Keratinocyte (primary cell): Measurements from ENCODE around the gene LCOR. TPM values are rescaled to one million over a fixed set of nuclear protein-coding genes. Genes with fewer than 3 reads are reported as not detected.

Experiments used
- DNase-seq: peaks from one replicate; pipeline ENCODE4 v3.0.0-alpha.2; 2011; ENCODE audit warnings: low read depth, missing footprints, low spot score
- FAIRE-seq: peaks from 2 replicates; lab custom pipeline; 2011; peaks lifted over from hg19 to GRCh38; lab: Jason Lieb, UNC
- H2AFZ ChIP-seq: 2 replicates; pipeline ENCODE4 v1.6.0; 2012; ENCODE audit warnings: low read length, control low read depth, inconsistent platforms; ENCODE audit not compliant: control insufficient read depth
- H3K27ac ChIP-seq: 2 replicates; pipeline ENCODE4 v1.5.1; 2011; ENCODE audit warnings: low read length; ENCODE audit not compliant: control insufficient read depth, insufficient read depth
- H3K27me3 ChIP-seq: 3 replicates; pipeline ENCODE4 v1.6.0; 2011; ENCODE audit warnings: low read length; ENCODE audit not compliant: control insufficient read depth, insufficient read depth; ENCODE audit errors: extremely low read depth
- H3K36me3 ChIP-seq, 2 experiments: 2 replicates in 1 of 2; 3 replicates in 1 of 2; pipeline ENCODE4 v1.5.1; 2011; ENCODE audit warnings: low read length in 2 of 2, mild to moderate bottlenecking in 1 of 2; ENCODE audit not compliant: control insufficient read depth in 2 of 2, insufficient read depth in 2 of 2; ENCODE audit errors: extremely low read depth in 1 of 2
- H3K4me1 ChIP-seq: 3 replicates; pipeline ENCODE4 v1.5.1; 2011; ENCODE audit warnings: low read length; ENCODE audit not compliant: control insufficient read depth, insufficient read depth; ENCODE audit errors: extremely low read depth
- H3K4me2 ChIP-seq: 3 replicates; pipeline ENCODE4 v1.6.0; 2011; ENCODE audit warnings: low read depth, low read length; ENCODE audit not compliant: control insufficient read depth, insufficient read depth; ENCODE audit errors: extremely low read depth
- H3K4me3 ChIP-seq, 3 experiments: fragments of 200-600 bp in 1 of 3; sonication (generic) in 1 of 3; 2 replicates in 2 of 3; 3 replicates in 1 of 3; pipeline ENCODE4 v1.5.1; 2011 to 2016; ENCODE audit warnings: low read length in 3 of 3, mild to moderate bottlenecking in 3 of 3, control low read depth in 2 of 3, inconsistent platforms in 1 of 3, low read depth in 1 of 3, mixed read lengths in 1 of 3, mixed run types in 1 of 3, moderate library complexity in 1 of 3; ENCODE audit not compliant: control insufficient read depth in 2 of 3, insufficient read depth in 2 of 3; ENCODE audit errors: extremely low read depth in 1 of 3
- H3K79me2 ChIP-seq: 2 replicates; pipeline ENCODE4 v1.6.0; 2012; ENCODE audit warnings: low read length; ENCODE audit not compliant: control insufficient read depth, insufficient read depth
- H3K9ac ChIP-seq: 3 replicates; pipeline ENCODE4 v1.6.0; 2011; ENCODE audit warnings: low read length; ENCODE audit not compliant: control insufficient read depth, insufficient read depth; ENCODE audit errors: extremely low read depth
- H3K9me1 ChIP-seq: 3 replicates; pipeline ENCODE4 v1.6.0; 2011; ENCODE audit warnings: low read length; ENCODE audit not compliant: control insufficient read depth, insufficient read depth; ENCODE audit errors: extremely low read depth
- H3K9me3 ChIP-seq: 2 replicates; pipeline ENCODE4 v1.5.1; 2012; ENCODE audit warnings: low read depth, low read length; ENCODE audit not compliant: control insufficient read depth
- H4K20me1 ChIP-seq: 3 replicates; pipeline ENCODE4 v1.6.0; 2011; ENCODE audit warnings: low read length; ENCODE audit not compliant: control insufficient read depth, insufficient read depth; ENCODE audit errors: extremely low read depth
- EZH2 ChIP-seq: IDR thresholded peaks from one replicate; pipeline ENCODE4 v1.6.1; 2012; ENCODE audit warnings: inconsistent platforms, mild to moderate bottlenecking, low read length, moderate library complexity
- dilution Hi-C: fragments of 300-500 bp; cut with MboI; formaldehyde crosslinking; loops from one replicate; pipeline ENCODE4 v1.7.0; 2020; ENCODE audit warnings: low sequenced_read_pairs; ENCODE audit not compliant: extremely low pct_ligation_motif_present
- polyA plus RNA-seq, 5 experiments: library from polyadenylated mRNA; depleted of rRNA in 3 of 5; stranded (reverse) in 3 of 5; stranded (forward) in 1 of 5; unstranded in 1 of 5; fragments of >200 nt; gene quantifications; 1 replicate in 1 of 5; 2 replicates in 3 of 5; 3 replicates in 1 of 5; pipeline versions ENCODE4 v1.2.1 to v1.2.3, GENCODE V29; 2011 to 2012; ENCODE audit warnings: missing spikeins in 2 of 5, low read depth in 1 of 5, low replicate concordance in 1 of 5
- TF ChIP-seq, protein P1 (sequence below), 3 experiments: IDR thresholded peaks in 1 of 3; conservative IDR thresholded peaks in 1 of 3; optimal IDR thresholded peaks in 1 of 3; 2 replicates in 2 of 3; 3 replicates in 1 of 3; pipeline versions ENCODE3 to v1.5.1; 2011; ENCODE audit warnings: low read length in 3 of 3, mild to moderate bottlenecking in 3 of 3, moderate library complexity in 2 of 3, control low read depth in 1 of 3, inconsistent platforms in 1 of 3; ENCODE audit not compliant: insufficient read depth in 2 of 3; ENCODE audit errors: extremely low read depth in 1 of 3

LCOR gene
- polyA plus RNA-seq, 1 donor (not counting 4 experiments of a cell fraction or from before 2014, with no cell fraction given), result 11.4 TPM

DNA sequence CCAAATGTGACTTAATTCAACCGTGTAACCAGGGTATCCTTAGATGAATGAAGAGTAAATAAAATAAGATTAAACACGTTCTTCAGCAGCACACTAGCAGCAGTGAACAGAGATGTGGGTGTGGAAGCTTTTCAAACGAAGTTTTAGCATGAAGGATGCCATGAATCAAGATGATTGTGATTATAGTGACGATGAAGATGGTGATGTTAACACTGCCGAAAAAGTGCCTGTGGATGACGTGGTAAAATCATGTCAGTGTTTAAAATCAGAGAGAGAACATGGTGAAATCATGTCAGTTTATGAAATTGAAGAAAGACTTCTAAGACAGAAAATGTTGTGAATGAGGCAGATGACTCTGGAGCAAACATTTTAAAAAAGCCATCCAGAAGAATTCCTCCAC is 19.2 kb downstream of the LCOR start:
- H3K4me3 ChIP-seq, result no peak overlapping the region
- H3K4me1 ChIP-seq, result peaks cover 19% of the 10 kb centered on the region
- peak overlapping the region; percentile 30 for H3K27ac ChIP-seq

DNA sequence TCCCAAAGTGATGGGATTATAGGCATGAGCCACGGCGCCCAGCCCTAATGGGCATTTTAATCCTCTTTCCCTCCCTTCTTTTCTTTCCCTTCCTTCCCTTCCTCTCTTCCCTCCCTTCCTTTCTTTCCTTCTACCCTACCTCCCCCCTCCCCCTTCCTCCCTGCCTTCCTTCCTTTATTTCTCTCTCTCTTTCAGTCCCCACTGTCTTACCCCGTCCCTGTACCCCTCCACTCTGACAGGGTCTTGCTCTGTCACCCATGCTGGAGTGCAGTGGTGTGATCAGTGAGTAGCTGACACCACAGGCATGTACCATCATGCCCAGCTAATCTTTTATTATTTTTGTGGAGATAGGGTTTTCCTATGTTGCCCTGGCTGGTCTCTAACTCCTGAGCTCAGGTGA is 24.2 kb downstream of the LCOR start:
- peaks cover 2 to 6% of the 10 kb centered on the region in 2 experiments for H3K36me3 ChIP-seq
- peak overlapping the region; percentile 30 for H3K4me2 ChIP-seq
- H2AFZ ChIP-seq, result no peak overlapping the region
- TF ChIP-seq, protein P1, sequence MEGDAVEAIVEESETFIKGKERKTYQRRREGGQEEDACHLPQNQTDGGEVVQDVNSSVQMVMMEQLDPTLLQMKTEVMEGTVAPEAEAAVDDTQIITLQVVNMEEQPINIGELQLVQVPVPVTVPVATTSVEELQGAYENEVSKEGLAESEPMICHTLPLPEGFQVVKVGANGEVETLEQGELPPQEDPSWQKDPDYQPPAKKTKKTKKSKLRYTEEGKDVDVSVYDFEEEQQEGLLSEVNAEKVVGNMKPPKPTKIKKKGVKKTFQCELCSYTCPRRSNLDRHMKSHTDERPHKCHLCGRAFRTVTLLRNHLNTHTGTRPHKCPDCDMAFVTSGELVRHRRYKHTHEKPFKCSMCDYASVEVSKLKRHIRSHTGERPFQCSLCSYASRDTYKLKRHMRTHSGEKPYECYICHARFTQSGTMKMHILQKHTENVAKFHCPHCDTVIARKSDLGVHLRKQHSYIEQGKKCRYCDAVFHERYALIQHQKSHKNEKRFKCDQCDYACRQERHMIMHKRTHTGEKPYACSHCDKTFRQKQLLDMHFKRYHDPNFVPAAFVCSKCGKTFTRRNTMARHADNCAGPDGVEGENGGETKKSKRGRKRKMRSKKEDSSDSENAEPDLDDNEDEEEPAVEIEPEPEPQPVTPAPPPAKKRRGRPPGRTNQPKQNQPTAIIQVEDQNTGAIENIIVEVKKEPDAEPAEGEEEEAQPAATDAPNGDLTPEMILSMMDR (optimal IDR thresholded peaks at IDR 0.05 in 1 of 3, IDR thresholded peaks at IDR 0.05 in 1 of 3, conservative IDR thresholded peaks at IDR 0.05 in 1 of 3; ENCODE audit: extremely low read depth in 1 of 3, insufficient read depth in 2 of 3, low read length in 3 of 3), result no peak
- no peak for TF ChIP-seq EZH2
- no peak overlapping the region for H3K27ac ChIP-seq
- no peaks in the 10 kb centered on the region for H3K27me3 ChIP-seq
- H3K79me2 ChIP-seq, result peaks cover 83% of the 10 kb centered on the region
- no peaks in the 10 kb centered on the region for H3K9me3 ChIP-seq
- no peak overlapping the region for H3K9ac ChIP-seq
- H4K20me1 ChIP-seq, result peaks cover 3% of the 10 kb centered on the region
- DNase-seq, result no peak
- H3K9me1 ChIP-seq, result no peaks in the 10 kb centered on the region
- H3K4me3 ChIP-seq, result no peak overlapping the region
- no peak for FAIRE-seq
- H3K4me1 ChIP-seq, result peaks cover 7% of the 10 kb centered on the region
- dilution Hi-C loops, result no loop called here

More for the DNA sequence above, 19.2 kb downstream of the LCOR start:
- Histone ChIP-seq H3K36me3 (peaks cover 0 to 3% of the 10 kb centered on the region in 2 experiments), H4K20me1 (no peaks in the 10 kb centered on the region), H3K79me2 (peaks cover 76% of the 10 kb centered on the region), H3K4me2 (peak overlapping the region; percentile 13), H3K9ac (no peak overlapping the region), H3K9me1 (no peaks in the 10 kb centered on the region), H2AFZ (no peak overlapping the region), H3K27me3 (no peaks in the 10 kb centered on the region), H3K9me3 (no peaks in the 10 kb centered on the region)
- TF ChIP-seq, protein P1 (optimal IDR thresholded peaks at IDR 0.05 in 1 of 3, IDR thresholded peaks at IDR 0.05 in 1 of 3, conservative IDR thresholded peaks at IDR 0.05 in 1 of 3; ENCODE audit: extremely low read depth in 1 of 3, insufficient read depth in 2 of 3, low read length in 3 of 3), result no peak
- TF ChIP-seq EZH2, result no peak
- FAIRE-seq, result no peak
- no peak for DNase-seq
- dilution Hi-C loops, result no loop called here
